Measurements from ENCODE around the gene TPRX1. TPM values are rescaled to one million over a fixed set of nuclear protein-coding genes. Genes with fewer than 3 reads are reported as not detected.

The TPRX1 gene
- total and polyA plus RNA-seq, 2 of the 4 experiments (the other 2 are of a cell fraction): not detected

DNA sequence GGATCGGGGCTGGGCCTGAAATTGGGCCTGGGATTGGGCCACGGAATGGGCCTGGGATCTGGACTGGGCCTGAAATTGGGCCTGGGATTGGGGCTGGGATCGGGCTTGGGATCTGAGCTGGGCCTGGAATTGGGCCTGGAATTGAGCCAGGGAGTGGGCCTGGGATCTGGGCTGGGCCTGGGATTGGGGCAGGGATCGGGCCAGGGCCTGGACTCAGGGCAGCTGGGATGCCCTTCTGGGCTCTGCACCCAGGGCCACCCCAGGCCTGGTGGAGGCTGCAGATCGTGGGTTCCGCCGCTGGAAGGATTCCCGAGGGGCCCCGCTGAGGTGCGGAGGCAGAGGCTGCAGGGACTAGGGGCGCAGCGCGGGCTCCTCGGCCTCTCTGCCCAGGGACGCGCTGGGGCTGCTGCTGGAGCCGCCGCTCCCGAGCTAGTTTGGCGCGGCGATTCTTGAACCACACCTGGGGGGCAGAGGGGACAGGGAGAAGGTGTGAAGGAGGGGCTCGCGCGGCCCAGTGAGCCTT is 1.8 kb downstream of the TPRX1 start:
- in situ Hi-C loops (cut with MboI; ENCODE audit: low sequenced_read_pairs) (no loop called here), intact Hi-C loops (cut with micrococcal nuclease) (no loop called here), dilution Hi-C loops (cut with HindIII; ENCODE audit: low sequenced_read_pairs, unreplicated experiment) (no loop called here)
- Histone ChIP-seq H2BK120ac (ENCODE audit: low read depth, low read length) (no peak overlapping the region), H2AK9ac (replicated peaks; ENCODE audit: low read depth, low read length, poor library complexity) (peak overlapping the region; percentile 50), H3K4me3 (ENCODE audit: insufficient read depth, low read depth, low read length) (no peak overlapping the region), H3K18ac (ENCODE audit: low read depth, low read length) (no peak overlapping the region), H3K56ac (ENCODE audit: extremely low read depth, insufficient read depth, low read length) (no peak overlapping the region), H3K9me3 (ENCODE audit: control insufficient read depth, insufficient read depth, low read length) (no peaks in the 10 kb centered on the region), H4K5ac (ENCODE audit: low read depth, low read length) (no peak overlapping the region), H2BK15ac (ENCODE audit: low read depth, low read length) (no peak overlapping the region), H3K4ac (ENCODE audit: low read depth, low read length) (no peak overlapping the region), H3K27me3 (ENCODE audit: control insufficient read depth, insufficient read depth, low read length) (peaks cover 7% of the 10 kb centered on the region), H4K8ac (ENCODE audit: low read depth in 2 of 2, low read length in 2 of 2) (no peak overlapping the region), H2BK20ac (ENCODE audit: low read depth, low read length) (no peak overlapping the region), H3K9me1 (ENCODE audit: insufficient read depth, low read length) (no peaks in the 10 kb centered on the region), H3K14ac (replicated peaks; ENCODE audit: low read depth, low read length) (no peak overlapping the region), H4K91ac (ENCODE audit: insufficient read depth, low read depth, low read length) (no peak overlapping the region), H3K79me1 (ENCODE audit: low read depth in 1 of 2, low read length in 2 of 2) (no peaks in the 10 kb centered on the region), H3K9ac (ENCODE audit: low read depth, low read length) (no peak overlapping the region), H3K4me2 (ENCODE audit: low read depth, low read length) (no peak overlapping the region), H2BK5ac (ENCODE audit: low read depth, low read length, poor library complexity, severe bottlenecking) (no peak overlapping the region), H3K36me3 (ENCODE audit: control insufficient read depth, insufficient read depth, low read length) (no peaks in the 10 kb centered on the region), H4K20me1 (ENCODE audit: insufficient read depth, low read length) (no peaks in the 10 kb centered on the region; the same call in 1 of the 2 replicates), H3K23ac (ENCODE audit: low read depth, low read length) (no peak overlapping the region), H3K4me1 (ENCODE audit: control insufficient read depth, insufficient read depth, low read length) (no peaks in the 10 kb centered on the region), H2AK5ac (ENCODE audit: low read depth, low read length) (no peak overlapping the region), H3K27ac (ENCODE audit: insufficient read depth, low read length) (no peak overlapping the region), H2AFZ (replicated peaks; ENCODE audit: low read length, poor library complexity) (no peak overlapping the region)
- POLR2A ChIA-PET (ENCODE audit: unreplicated experiment): no interaction called here
- BruUV-seq (replicated peaks): no TSS peak
- 89% methylated on average over 2 of the region's 25 CpGs; no CpG with 5 or more reads in 1 of the 2 experiments for WGBS, 2 experiments (ENCODE audit: extremely low coverage in 2 of 2, insufficient read length in 1 of 2)
- no peak for TF ChIP-seq MAFK (IDR thresholded peaks at IDR 0.05; ENCODE audit: low read depth, low read length)
- no peak for TF ChIP-seq CHD1 (IDR thresholded peaks at IDR 0.05; ENCODE audit: low read depth, low read length)
- TF ChIP-seq, protein P1, sequence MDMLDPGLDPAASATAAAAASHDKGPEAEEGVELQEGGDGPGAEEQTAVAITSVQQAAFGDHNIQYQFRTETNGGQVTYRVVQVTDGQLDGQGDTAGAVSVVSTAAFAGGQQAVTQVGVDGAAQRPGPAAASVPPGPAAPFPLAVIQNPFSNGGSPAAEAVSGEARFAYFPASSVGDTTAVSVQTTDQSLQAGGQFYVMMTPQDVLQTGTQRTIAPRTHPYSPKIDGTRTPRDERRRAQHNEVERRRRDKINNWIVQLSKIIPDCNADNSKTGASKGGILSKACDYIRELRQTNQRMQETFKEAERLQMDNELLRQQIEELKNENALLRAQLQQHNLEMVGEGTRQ (IDR thresholded peaks at IDR 0.05; ENCODE audit: low read depth, low read length): no peak
- TF ChIP-seq POLR2A (IDR thresholded peaks at IDR 0.05; ENCODE audit: low read depth, low read length): no peak
- no peak for TF ChIP-seq MAZ (IDR thresholded peaks at IDR 0.05; ENCODE audit: borderline replicate concordance, low read depth, low read length)
- no peak for TF ChIP-seq CEBPB (IDR thresholded peaks at IDR 0.05; ENCODE audit: low read depth, low read length)
- TF ChIP-seq RCOR1 (IDR thresholded peaks at IDR 0.05; ENCODE audit: insufficient replicate concordance, low read length): no peak
- TF ChIP-seq BHLHE40 (IDR thresholded peaks at IDR 0.05; ENCODE audit: low read depth, low read length): no peak
- TF ChIP-seq RAD21 (IDR thresholded peaks at IDR 0.05; ENCODE audit: low read length): no peak
- TF ChIP-seq RFX5 (IDR thresholded peaks at IDR 0.05; ENCODE audit: low read depth, low read length): no peak
- no peak for TF ChIP-seq FOS (IDR thresholded peaks at IDR 0.05; ENCODE audit: low read depth, low read length)
- no peak for TF ChIP-seq SMC3 (IDR thresholded peaks at IDR 0.05; ENCODE audit: low read depth, low read length)
- TF ChIP-seq, protein P2, sequence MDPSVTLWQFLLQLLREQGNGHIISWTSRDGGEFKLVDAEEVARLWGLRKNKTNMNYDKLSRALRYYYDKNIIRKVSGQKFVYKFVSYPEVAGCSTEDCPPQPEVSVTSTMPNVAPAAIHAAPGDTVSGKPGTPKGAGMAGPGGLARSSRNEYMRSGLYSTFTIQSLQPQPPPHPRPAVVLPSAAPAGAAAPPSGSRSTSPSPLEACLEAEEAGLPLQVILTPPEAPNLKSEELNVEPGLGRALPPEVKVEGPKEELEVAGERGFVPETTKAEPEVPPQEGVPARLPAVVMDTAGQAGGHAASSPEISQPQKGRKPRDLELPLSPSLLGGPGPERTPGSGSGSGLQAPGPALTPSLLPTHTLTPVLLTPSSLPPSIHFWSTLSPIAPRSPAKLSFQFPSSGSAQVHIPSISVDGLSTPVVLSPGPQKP (IDR thresholded peaks at IDR 0.05; ENCODE audit: borderline replicate concordance, low read depth, low read length): no peak
- TF ChIP-seq NFE2L2 (IDR thresholded peaks at IDR 0.05; ENCODE audit: low read depth, low read length): no peak
- TF ChIP-seq, protein P3, sequence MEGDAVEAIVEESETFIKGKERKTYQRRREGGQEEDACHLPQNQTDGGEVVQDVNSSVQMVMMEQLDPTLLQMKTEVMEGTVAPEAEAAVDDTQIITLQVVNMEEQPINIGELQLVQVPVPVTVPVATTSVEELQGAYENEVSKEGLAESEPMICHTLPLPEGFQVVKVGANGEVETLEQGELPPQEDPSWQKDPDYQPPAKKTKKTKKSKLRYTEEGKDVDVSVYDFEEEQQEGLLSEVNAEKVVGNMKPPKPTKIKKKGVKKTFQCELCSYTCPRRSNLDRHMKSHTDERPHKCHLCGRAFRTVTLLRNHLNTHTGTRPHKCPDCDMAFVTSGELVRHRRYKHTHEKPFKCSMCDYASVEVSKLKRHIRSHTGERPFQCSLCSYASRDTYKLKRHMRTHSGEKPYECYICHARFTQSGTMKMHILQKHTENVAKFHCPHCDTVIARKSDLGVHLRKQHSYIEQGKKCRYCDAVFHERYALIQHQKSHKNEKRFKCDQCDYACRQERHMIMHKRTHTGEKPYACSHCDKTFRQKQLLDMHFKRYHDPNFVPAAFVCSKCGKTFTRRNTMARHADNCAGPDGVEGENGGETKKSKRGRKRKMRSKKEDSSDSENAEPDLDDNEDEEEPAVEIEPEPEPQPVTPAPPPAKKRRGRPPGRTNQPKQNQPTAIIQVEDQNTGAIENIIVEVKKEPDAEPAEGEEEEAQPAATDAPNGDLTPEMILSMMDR (conservative IDR thresholded peaks at IDR 0.05; ENCODE audit: low read depth, low read length): no peak
- TF ChIP-seq MXI1 (IDR thresholded peaks at IDR 0.05; ENCODE audit: borderline replicate concordance, low read depth, low read length): no peak
- CTCF ChIA-PET: no interaction called here
- ATAC-seq (ENCODE audit: low read depth): no peak
- DNase-seq: no peak

All from IMR-90 (cell line).